ENCODE measurements around the gene STK17A. TPM values are rescaled to one million over a fixed set of nuclear protein-coding genes. Genes with fewer than 3 reads are reported as not detected.

Gene STK17A
- total RNA-seq, 1 donor from 2014 or later, result 15.6 TPM

- Histone ChIP-seq H3K4me3 (no peak overlapping the region), H3K4me1 (no peaks in the 10 kb centered on the region), H3K79me2 (ENCODE audit: low read depth) (no peaks in the 10 kb centered on the region), H3F3A (ENCODE audit: low read depth) (no peaks in the 10 kb centered on the region), H3K4me2 (no peak overlapping the region), H2AFZ (replicated peaks) (no peak overlapping the region), H4K20me1 (ENCODE audit: low read depth) (peaks cover 2% of the 10 kb centered on the region), H3K9ac (no peak overlapping the region), H3K9me3 (ENCODE audit: low read depth) (no peaks in the 10 kb centered on the region), H3K27ac (no peak overlapping the region), H3K36me3 (no peaks in the 10 kb centered on the region), H3K27me3 (no peaks in the 10 kb centered on the region)
- H3K27me3 Mint-ChIP-seq (ENCODE audit: insufficient read depth, low read depth), result peaks cover 3% of the 10 kb centered on the region
- H3K27ac Mint-ChIP-seq, result no peak overlapping the region
- DNase-seq (ENCODE audit: low spot score), result no peak
- peaks cover 5% of the 10 kb centered on the region for H3K4me1 Mint-ChIP-seq
- no peaks in the 10 kb centered on the region for H3K9me3 Mint-ChIP-seq
- H3K36me3 Mint-ChIP-seq, result peaks cover 74% of the 10 kb centered on the region
- no peak overlapping the region for H3K4me3 Mint-ChIP-seq
- TF ChIP-seq EZH2 (IDR thresholded peaks at IDR 0.05) (no peak), EZH2phosphoT487 (IDR thresholded peaks at IDR 0.05) (no peak), CTCF (IDR thresholded peaks at IDR 0.05) (no peak)
Observed at GRCh38 chr7:43632746-43633145, 49.8 kb downstream of the STK17A start.

GRCh38 chr7:43634384-43634783, 51.5 kb downstream of the STK17A start:
- H3K79me2 ChIP-seq (ENCODE audit: low read depth), result no peaks in the 10 kb centered on the region
- peaks cover 69% of the 10 kb centered on the region for H3K36me3 Mint-ChIP-seq
- peaks cover 4% of the 10 kb centered on the region for H3K27me3 Mint-ChIP-seq (ENCODE audit: insufficient read depth, low read depth)

GRCh38 chr7:43636093-43636492, 53.2 kb downstream of the STK17A start:
- Mint-ChIP-seq H3K36me3 (peaks cover 66% of the 10 kb centered on the region), H3K27ac (no peak overlapping the region), H3K27me3 (ENCODE audit: insufficient read depth, low read depth) (peaks cover 4% of the 10 kb centered on the region), H3K4me1 (peaks cover 34% of the 10 kb centered on the region), H3K4me3 (no peak overlapping the region), H3K9me3 (no peaks in the 10 kb centered on the region)
- Histone ChIP-seq H3K79me2 (ENCODE audit: low read depth) (peaks cover 5% of the 10 kb centered on the region), H3K9ac (no peak overlapping the region), H4K20me1 (ENCODE audit: low read depth) (peaks cover 34% of the 10 kb centered on the region), H3K27ac (no peak overlapping the region), H3K36me3 (peaks cover 8% of the 10 kb centered on the region), H3K4me1 (peaks cover 28% of the 10 kb centered on the region), H3K4me3 (no peak overlapping the region), H2AFZ (replicated peaks) (no peak overlapping the region), H3K9me3 (ENCODE audit: low read depth) (no peaks in the 10 kb centered on the region), H3K4me2 (no peak overlapping the region), H3K27me3 (no peaks in the 10 kb centered on the region), H3F3A (ENCODE audit: low read depth) (peaks cover 17% of the 10 kb centered on the region)
- no peak for DNase-seq (ENCODE audit: low spot score)
- no peak for TF ChIP-seq CTCF (IDR thresholded peaks at IDR 0.05)

More at GRCh38 chr7:43634384-43634783, 51.5 kb downstream of the STK17A start:
- H3K4me1 Mint-ChIP-seq, result peaks cover 17% of the 10 kb centered on the region
- H3K36me3 ChIP-seq, result peaks cover 7% of the 10 kb centered on the region
- no peaks in the 10 kb centered on the region for H3K27me3 ChIP-seq
- no peak overlapping the region for H3K27ac ChIP-seq
- peaks cover 17% of the 10 kb centered on the region for H4K20me1 ChIP-seq (ENCODE audit: low read depth)
- H3K4me3 Mint-ChIP-seq, result no peak overlapping the region
- no peak overlapping the region for H3K4me3 ChIP-seq
- no peaks in the 10 kb centered on the region for H3K9me3 ChIP-seq (ENCODE audit: low read depth)
- H3F3A ChIP-seq (ENCODE audit: low read depth), result peaks cover 2% of the 10 kb centered on the region
- TF ChIP-seq EZH2phosphoT487 (IDR thresholded peaks at IDR 0.05), result no peak
- TF ChIP-seq EZH2 (IDR thresholded peaks at IDR 0.05), result no peak
- no peak for TF ChIP-seq CTCF (IDR thresholded peaks at IDR 0.05)
- H2AFZ ChIP-seq (replicated peaks), result no peak overlapping the region
- no peak overlapping the region for H3K27ac Mint-ChIP-seq
- no peak overlapping the region for H3K4me2 ChIP-seq
- no peak for DNase-seq (ENCODE audit: low spot score)
- no peaks in the 10 kb centered on the region for H3K9me3 Mint-ChIP-seq
- H3K9ac ChIP-seq, result no peak overlapping the region
- H3K4me1 ChIP-seq, result peaks cover 12% of the 10 kb centered on the region
